ENCODE measurements around the gene IGFL4. TPM values are rescaled to one million over a fixed set of nuclear protein-coding genes. Genes with fewer than 3 reads are reported as not detected.

The IGFL4 gene
- total RNA-seq, 4 donors from 2014 or later, result not detected

- Histone ChIP-seq H3K4me3 (no peak overlapping the region), H3K27me3 (peaks cover 34% of the 10 kb centered on the region), H3K4me1 (no peaks in the 10 kb centered on the region), H3K9me3 (no peaks in the 10 kb centered on the region), H3K27ac (no peak overlapping the region), H3K36me3 (no peaks in the 10 kb centered on the region)
- no peak for DNase-seq
- intact Hi-C loops (cut with DNase I; ENCODE audit: low total_unique reads) (no loop called here), in situ Hi-C loops (cut with MboI; ENCODE audit: low pct_ligation_motif_present in 1 of 4, low pct_unique_long_range_greater_than_20kb in 1 of 4, low sequenced_read_pairs in 3 of 4) (no loop called here)
- TF ChIP-seq, protein P1, sequence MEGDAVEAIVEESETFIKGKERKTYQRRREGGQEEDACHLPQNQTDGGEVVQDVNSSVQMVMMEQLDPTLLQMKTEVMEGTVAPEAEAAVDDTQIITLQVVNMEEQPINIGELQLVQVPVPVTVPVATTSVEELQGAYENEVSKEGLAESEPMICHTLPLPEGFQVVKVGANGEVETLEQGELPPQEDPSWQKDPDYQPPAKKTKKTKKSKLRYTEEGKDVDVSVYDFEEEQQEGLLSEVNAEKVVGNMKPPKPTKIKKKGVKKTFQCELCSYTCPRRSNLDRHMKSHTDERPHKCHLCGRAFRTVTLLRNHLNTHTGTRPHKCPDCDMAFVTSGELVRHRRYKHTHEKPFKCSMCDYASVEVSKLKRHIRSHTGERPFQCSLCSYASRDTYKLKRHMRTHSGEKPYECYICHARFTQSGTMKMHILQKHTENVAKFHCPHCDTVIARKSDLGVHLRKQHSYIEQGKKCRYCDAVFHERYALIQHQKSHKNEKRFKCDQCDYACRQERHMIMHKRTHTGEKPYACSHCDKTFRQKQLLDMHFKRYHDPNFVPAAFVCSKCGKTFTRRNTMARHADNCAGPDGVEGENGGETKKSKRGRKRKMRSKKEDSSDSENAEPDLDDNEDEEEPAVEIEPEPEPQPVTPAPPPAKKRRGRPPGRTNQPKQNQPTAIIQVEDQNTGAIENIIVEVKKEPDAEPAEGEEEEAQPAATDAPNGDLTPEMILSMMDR (IDR thresholded peaks at IDR 0.05), result no peak
- no peak for TF ChIP-seq POLR2AphosphoS5 (IDR thresholded peaks at IDR 0.05)
- TF ChIP-seq POLR2A (IDR thresholded peaks at IDR 0.05), result no peak
- TF ChIP-seq EP300 (IDR thresholded peaks at IDR 0.05; ENCODE audit: low read depth), result no peak
- 58 to 61% methylated on average over 2 to 4 of the region's 4 CpGs for WGBS, 2 donors (ENCODE audit: low coverage in 1 of 2)
Observed at GRCh38 chr19:46052896-46053295, 12.1 kb upstream of the IGFL4 start.

- no peak for DNase-seq
- in situ Hi-C loops (cut with MboI; ENCODE audit: low pct_ligation_motif_present in 1 of 4, low pct_unique_long_range_greater_than_20kb in 1 of 4, low sequenced_read_pairs in 3 of 4), result no loop called here
Observed at GRCh38 chr19:46049597-46049996, 8.8 kb upstream of the IGFL4 start.

DNA sequence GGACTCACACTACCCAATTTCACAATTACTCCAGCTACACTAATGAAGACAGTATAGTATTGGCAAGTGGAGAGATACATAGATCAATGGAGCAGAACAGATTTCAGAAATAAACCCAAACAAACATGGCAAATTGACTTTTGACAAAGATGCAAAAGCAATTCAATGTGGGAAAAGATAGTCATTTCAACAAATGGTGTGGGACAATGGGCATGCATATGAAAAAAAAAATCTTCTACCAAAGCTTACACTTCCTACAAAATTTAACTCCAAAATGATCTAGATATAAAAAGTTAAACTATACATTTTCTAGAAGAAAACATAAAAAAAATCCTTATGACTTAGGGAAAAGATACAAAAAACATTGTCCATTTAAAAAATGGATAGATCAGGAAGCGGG lies 2.7 kb upstream of the IGFL4 start:
- Histone ChIP-seq H3K27ac (no peak overlapping the region), H3K4me1 (peaks cover 0 to 5% (median 3%) of the 10 kb centered on the region in 4 donors), H3K36me3 (no peaks in the 10 kb centered on the region), H3K4me3 (no peak overlapping the region), H3K9me3 (no peaks in the 10 kb centered on the region), H3K27me3 (peaks cover 15% of the 10 kb centered on the region)
- no peak for TF ChIP-seq POLR2AphosphoS5 (IDR thresholded peaks at IDR 0.05)
- no peak for TF ChIP-seq POLR2A (IDR thresholded peaks at IDR 0.05)
- no peak for TF ChIP-seq EP300 (IDR thresholded peaks at IDR 0.05; ENCODE audit: low read depth)
- TF ChIP-seq, protein P1 (IDR thresholded peaks at IDR 0.05), result no peak
- 93 to 100% methylated on average over 1 of the region's 1 CpG for WGBS, 2 donors (ENCODE audit: low coverage in 1 of 2)
- in situ Hi-C loops (cut with MboI; ENCODE audit: low pct_ligation_motif_present in 1 of 4, low pct_unique_long_range_greater_than_20kb in 1 of 4, low sequenced_read_pairs in 3 of 4) (no loop called here), intact Hi-C loops (cut with DNase I; ENCODE audit: low total_unique reads) (no loop called here)
- no peak for DNase-seq

More at GRCh38 chr19:46049597-46049996, 8.8 kb upstream of the IGFL4 start:
- intact Hi-C loops (cut with DNase I; ENCODE audit: low total_unique reads), result no loop called here
- Histone ChIP-seq H3K9me3 (no peaks in the 10 kb centered on the region), H3K27me3 (peaks cover 22% of the 10 kb centered on the region), H3K27ac (no peak overlapping the region), H3K4me3 (no peak overlapping the region), H3K4me1 (no peaks in the 10 kb centered on the region), H3K36me3 (no peaks in the 10 kb centered on the region)
- TF ChIP-seq, protein P1 (IDR thresholded peaks at IDR 0.05), result no peak
- TF ChIP-seq POLR2A (IDR thresholded peaks at IDR 0.05), result no peak
- TF ChIP-seq POLR2AphosphoS5 (IDR thresholded peaks at IDR 0.05), result no peak
- no peak for TF ChIP-seq EP300 (IDR thresholded peaks at IDR 0.05; ENCODE audit: low read depth)
- 76% methylated on average over 7 of the region's 7 CpGs; no CpG with 5 or more reads in 1 of the 2 donors for WGBS, 2 donors (ENCODE audit: low coverage in 1 of 2)

DNA sequence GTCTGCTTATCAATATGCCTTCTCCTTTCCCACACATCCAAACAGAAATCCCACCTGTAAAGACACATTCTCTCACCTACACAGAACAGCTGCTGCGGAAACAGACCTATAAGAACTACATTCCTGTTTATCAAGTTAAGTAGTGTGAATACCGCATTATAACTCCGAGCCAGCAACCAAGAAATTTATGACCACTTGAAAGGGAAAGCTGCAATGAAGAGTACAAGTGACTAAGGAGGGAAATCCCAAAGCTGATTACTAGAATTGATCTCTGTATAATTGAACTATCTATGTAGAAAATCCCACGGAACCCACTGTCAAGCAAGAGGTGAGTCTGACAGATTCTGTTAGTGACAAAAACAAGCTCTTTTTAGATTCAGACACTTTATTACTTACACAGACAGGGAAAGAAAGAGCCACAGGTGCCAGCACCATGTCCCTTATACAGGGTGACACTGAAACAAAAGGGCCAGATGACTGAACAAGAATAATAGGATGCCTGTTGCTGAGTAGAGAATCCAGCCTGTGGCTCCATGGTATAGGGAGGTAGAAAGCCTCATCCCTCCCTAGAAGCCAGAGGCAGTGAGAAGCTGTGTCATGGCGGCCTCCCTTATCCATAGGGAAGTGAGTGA lies 1.6 kb upstream of the IGFL4 start:
- no peak for DNase-seq
- Histone ChIP-seq H3K27me3 (peaks cover 15% of the 10 kb centered on the region), H3K27ac (no peak overlapping the region), H3K4me1 (peaks cover 0 to 5% (median 3%) of the 10 kb centered on the region in 4 donors), H3K9me3 (no peaks in the 10 kb centered on the region), H3K36me3 (no peaks in the 10 kb centered on the region), H3K4me3 (no peak overlapping the region)
- in situ Hi-C loops (cut with MboI; ENCODE audit: low pct_ligation_motif_present in 1 of 4, low pct_unique_long_range_greater_than_20kb in 1 of 4, low sequenced_read_pairs in 3 of 4) (no loop called here), intact Hi-C loops (cut with DNase I; ENCODE audit: low total_unique reads) (no loop called here)
- TF ChIP-seq POLR2A (IDR thresholded peaks at IDR 0.05) (no peak), POLR2AphosphoS5 (IDR thresholded peaks at IDR 0.05) (no peak), EP300 (IDR thresholded peaks at IDR 0.05; ENCODE audit: low read depth) (no peak)
- TF ChIP-seq, protein P1 (IDR thresholded peaks at IDR 0.05), result no peak
- WGBS, 2 donors (ENCODE audit: low coverage in 1 of 2), result 40 to 51% methylated on average over 1 to 5 of the region's 5 CpGs

Data from transverse colon (tissue), 4 donors.